HCT116 (cell line): ENCODE results near the gene PNLIP. TPM values are rescaled to one million over a fixed set of nuclear protein-coding genes. Genes with fewer than 3 reads are reported as not detected.

Experiments
- ATAC-seq: fragments of 200-7000 bp; cut with Tn5 transposase; 2 replicates; pipeline ENCODE4 v1.9.1; 2020; ENCODE audit warnings: mild to moderate bottlenecking, moderate library complexity
- BruUV-seq: library from RNA; stranded (reverse); fragments of 400-500 nt; replicated peaks from 2 replicates; lab custom pipeline; 2021; lab: Mats Ljungman, UMichigan
- CTCF ChIA-PET: fragments of 300-600 bp; sonication (Branson Sonifier 250); formaldehyde crosslinking; loops from one replicate; lab custom pipeline; 2021; ENCODE audit warnings: antibody characterized with exemption; lab: Charles Lee
- POLR2A ChIA-PET: fragments of 300-600, 350-600 bp; sonication (Branson Sonifier 250); formaldehyde crosslinking; loops from one replicate; lab custom pipeline; 2021; ENCODE audit warnings: antibody characterized with exemption; lab: Charles Lee
- RAD21 ChIA-PET, 2 experiments: fragments of 300-600 bp; sonication (Branson Sonifier 250); formaldehyde crosslinking; loops; one replicate each; lab custom pipeline; 2023; ENCODE audit warnings: low total read pairs in 2 of 2; ENCODE audit not compliant: uncharacterized antibody in 2 of 2, unreplicated experiment in 2 of 2, low non-redundant PET in 1 of 2; lab: Charles Lee
- DNase-seq: peaks from one replicate; pipeline ENCODE4 v3.0.0-alpha.2; 2010; ENCODE audit warnings: low read depth, low spot score
- H2AFZ ChIP-seq: fragments of 200-600 bp; shearing (Covaris generic), sonication (generic); 2 replicates; pipeline ENCODE4 v1.6.1; 2017; ENCODE audit warnings: low read depth, mixed run types, mixed read lengths, antibody characterized with exemption, low read length; ENCODE audit not compliant: poor library complexity, severe bottlenecking
- H3K27ac ChIP-seq: 2 replicates; pipeline ENCODE4 v1.5.1; 2012; ENCODE audit warnings: low read depth, low read length
- H3K27me3 ChIP-seq: fragments of 200-600 bp; sonication (generic); 2 replicates; pipeline ENCODE4 v1.6.1; 2016; ENCODE audit warnings: mixed run types, low read length, mixed read lengths; ENCODE audit not compliant: insufficient read depth
- H3K36me3 ChIP-seq, 2 experiments: fragments of 200-500 bp in 1 of 2; fragments of 200-600 bp in 1 of 2; sonication (Bioruptor generic) in 1 of 2; sonication (generic) in 1 of 2; 2 replicates each; pipeline versions ENCODE4 v1.5.1 to v1.6.1; 2014 to 2016; ENCODE audit warnings: low read length in 2 of 2, inconsistent platforms in 1 of 2, mixed read lengths in 1 of 2, mixed run types in 1 of 2; ENCODE audit not compliant: insufficient read depth in 2 of 2, control insufficient read depth in 1 of 2
- H3K4me1 ChIP-seq, 2 experiments: fragments of 200-600 bp in 1 of 2; sonication (generic) in 1 of 2; 2 replicates each; pipeline versions ENCODE4 v1.5.1 to v1.6.1; 2012 to 2017; ENCODE audit warnings: low read length in 2 of 2, inconsistent platforms in 1 of 2, mild to moderate bottlenecking in 1 of 2, mixed read lengths in 1 of 2, mixed run types in 1 of 2, moderate library complexity in 1 of 2; ENCODE audit not compliant: insufficient read depth in 2 of 2, control insufficient read depth in 1 of 2
- H3K4me2 ChIP-seq: fragments of 200-600 bp; sonication (generic); 2 replicates; pipeline ENCODE4 v1.6.1; 2017; ENCODE audit warnings: mixed run types, low read length, mixed read lengths
- H3K4me3 ChIP-seq, 2 experiments: fragments of 200-600 bp in 1 of 2; sonication (generic) in 1 of 2; replicated peaks in 1 of 2; 2 replicates each; pipeline ENCODE4 v1.5.1; 2011 to 2016; ENCODE audit warnings: low read length in 2 of 2, control low read depth in 1 of 2, low read depth in 1 of 2, mild to moderate bottlenecking in 1 of 2, mixed read lengths in 1 of 2, mixed run types in 1 of 2
- H3K79me2 ChIP-seq: fragments of 200-600 bp; sonication (generic); 2 replicates; pipeline ENCODE4 v1.6.1; 2017; ENCODE audit warnings: mild to moderate bottlenecking, mixed run types, low read length, moderate library complexity, mixed read lengths; ENCODE audit not compliant: insufficient read depth
- H3K9ac ChIP-seq: fragments of 200-600 bp; sonication (generic); 2 replicates; pipeline ENCODE4 v1.6.1; 2016; ENCODE audit warnings: low read length, mixed read lengths
- H3K9me2 ChIP-seq: fragments of 200-600 bp; sonication (generic), shearing (Covaris generic); 2 replicates; pipeline ENCODE4 v1.6.1; 2017; ENCODE audit warnings: mixed run types, mild to moderate bottlenecking, moderate library complexity; ENCODE audit not compliant: insufficient read depth
- H3K9me3 ChIP-seq, 2 experiments: fragments of 200-500 bp in 1 of 2; fragments of 200-600 bp in 1 of 2; sonication (Bioruptor generic) in 1 of 2; sonication (generic) in 1 of 2; 2 replicates each; pipeline ENCODE4 v1.6.1; 2014 to 2017; ENCODE audit warnings: low read length in 2 of 2, mixed read lengths in 2 of 2, inconsistent platforms in 1 of 2, low read depth in 1 of 2, mild to moderate bottlenecking in 1 of 2, mixed run types in 1 of 2, moderate library complexity in 1 of 2; ENCODE audit not compliant: control insufficient read depth in 1 of 2, insufficient read depth in 1 of 2
- H4K20me1 ChIP-seq: fragments of 200-600 bp; sonication (generic), shearing (Covaris generic); 2 replicates; pipeline ENCODE4 v1.6.1; 2017; ENCODE audit warnings: mixed run types, mild to moderate bottlenecking, moderate library complexity; ENCODE audit not compliant: insufficient read depth
- CBX3 ChIP-seq: IDR thresholded peaks from 2 replicates; pipeline ENCODE4 v1.6.1; 2012; ENCODE audit warnings: low read depth
- CTCF ChIP-seq, 3 experiments: fragments of 200-600 bp in 1 of 3; sonication (generic) in 1 of 3; IDR thresholded peaks in 2 of 3; conservative IDR thresholded peaks in 1 of 3; 2 replicates each; pipeline ENCODE4 v1.5.1; 2012 to 2017; ENCODE audit warnings: low read depth in 2 of 3, low read length in 2 of 3, antibody characterized with exemption in 1 of 3, borderline replicate concordance in 1 of 3, control low read depth in 1 of 3, mild to moderate bottlenecking in 1 of 3, mixed read lengths in 1 of 3, mixed run types in 1 of 3, moderate library complexity in 1 of 3; ENCODE audit not compliant: insufficient read depth in 1 of 3
- EGR1 ChIP-seq: IDR thresholded peaks from 2 replicates; pipeline ENCODE4 v1.6.1; 2012; ENCODE audit warnings: low read depth
- EZH2phosphoT487 ChIP-seq: fragments of 200-600 bp; IDR thresholded peaks from 2 replicates; pipeline ENCODE4 v1.6.1; 2018; ENCODE audit warnings: antibody characterized with exemption, borderline replicate concordance
- JUND ChIP-seq: IDR thresholded peaks from 2 replicates; pipeline ENCODE4 v1.6.1; 2012
- POLR2AphosphoS5 ChIP-seq: IDR thresholded peaks from 2 replicates; pipeline ENCODE4 v1.6.1; 2011; ENCODE audit warnings: mild to moderate bottlenecking, low read depth, low read length, moderate library complexity
- SIN3A ChIP-seq: IDR thresholded peaks from 2 replicates; pipeline ENCODE4 v1.6.1; 2012; ENCODE audit warnings: low read depth
- TCF7L2 ChIP-seq: IDR thresholded peaks from 2 replicates; pipeline ENCODE4 v1.7.0; 2011; ENCODE audit warnings: borderline replicate concordance, inconsistent platforms; ENCODE audit not compliant: insufficient read depth, insufficient read length; ENCODE audit errors: extremely low read depth
- YY1 ChIP-seq: IDR thresholded peaks from 2 replicates; pipeline ENCODE4 v1.6.1; 2011; ENCODE audit warnings: low read length, low read depth, moderate library complexity, mild to moderate bottlenecking; ENCODE audit not compliant: insufficient replicate concordance; ENCODE audit errors: extremely low read depth
- ZBTB33 ChIP-seq: IDR thresholded peaks from 2 replicates; pipeline ENCODE4 v1.6.1; 2011; ENCODE audit warnings: mild to moderate bottlenecking, low read length, moderate library complexity; ENCODE audit not compliant: insufficient replicate concordance; ENCODE audit errors: extremely low read depth
- ZFX ChIP-seq: fragments of 450-650 bp; IDR thresholded peaks from 2 replicates; pipeline ENCODE4 v1.6.1; 2017
- ZNF274 ChIP-seq: fragments of 200-500 bp; sonication (Bioruptor generic); IDR thresholded peaks from 2 replicates; pipeline ENCODE4 v1.6.1; 2014; ENCODE audit warnings: mild to moderate bottlenecking, low read depth, low read length, inconsistent platforms
- intact Hi-C: fragments of 100-400 bp; cut with micrococcal nuclease; formaldehyde crosslinking; loops from 2 replicates; pipeline ENCODE4 v1.10.0; 2022
- total RNA-seq: library from RNA; stranded (reverse); gene quantifications from one replicate; pipeline ENCODE4 v1.2.1, GENCODE V29; 2021; ENCODE audit not compliant: unreplicated experiment

Gene PNLIP
- total RNA-seq, 1 experiment from 2014 or later, result 1.3 TPM

- Histone ChIP-seq H3K4me2 (no peak overlapping the region), H3K4me3 (no peak overlapping the region), H3K4me1 (no peaks in the 10 kb centered on the region), H3K9ac (no peak overlapping the region), H3K27me3 (peaks cover 26% of the 10 kb centered on the region), H2AFZ (no peak overlapping the region), H3K9me3 (no peaks in the 10 kb centered on the region), H3K79me2 (no peaks in the 10 kb centered on the region), H3K27ac (no peak overlapping the region), H3K36me3 (no peaks in the 10 kb centered on the region), H3K9me2 (no peaks in the 10 kb centered on the region), H4K20me1 (no peaks in the 10 kb centered on the region)
- ChIA-PET CTCF (no interaction called here), RAD21 (no interaction called here), POLR2A (no interaction called here)
- DNase-seq (no peak), ATAC-seq (no peak)
- BruUV-seq, result no TSS peak
- intact Hi-C loops, result no loop called here
- TF ChIP-seq CBX3 (no peak), ZNF274 (no peak), EGR1 (no peak), TCF7L2 (no peak), ZBTB33 (no peak), EZH2phosphoT487 (no peak), JUND (no peak), SIN3A (no peak), YY1 (no peak), CTCF (IDR thresholded peaks at IDR 0.05 in 2 of 3, conservative IDR thresholded peaks at IDR 0.05 in 1 of 3; ENCODE audit: borderline replicate concordance in 1 of 3, insufficient read depth in 1 of 3, low read depth in 2 of 3, low read length in 2 of 3) (no peak), ZFX (no peak), POLR2AphosphoS5 (no peak)
Measured at GRCh38 chr10:116554628-116555027, 8.9 kb downstream of the PNLIP start.
